ENCODE data around the gene TNIK.

Gene TNIK

GRCh38 chr3:171194965-171195364, 265.2 kb downstream of the TNIK start:
- no peak for DNase-seq (ENCODE audit: low read depth, low spot score)

GRCh38 chr3:171193693-171194092, 266.5 kb downstream of the TNIK start:
- DNase-seq (ENCODE audit: low read depth, low spot score): no peak

DNA sequence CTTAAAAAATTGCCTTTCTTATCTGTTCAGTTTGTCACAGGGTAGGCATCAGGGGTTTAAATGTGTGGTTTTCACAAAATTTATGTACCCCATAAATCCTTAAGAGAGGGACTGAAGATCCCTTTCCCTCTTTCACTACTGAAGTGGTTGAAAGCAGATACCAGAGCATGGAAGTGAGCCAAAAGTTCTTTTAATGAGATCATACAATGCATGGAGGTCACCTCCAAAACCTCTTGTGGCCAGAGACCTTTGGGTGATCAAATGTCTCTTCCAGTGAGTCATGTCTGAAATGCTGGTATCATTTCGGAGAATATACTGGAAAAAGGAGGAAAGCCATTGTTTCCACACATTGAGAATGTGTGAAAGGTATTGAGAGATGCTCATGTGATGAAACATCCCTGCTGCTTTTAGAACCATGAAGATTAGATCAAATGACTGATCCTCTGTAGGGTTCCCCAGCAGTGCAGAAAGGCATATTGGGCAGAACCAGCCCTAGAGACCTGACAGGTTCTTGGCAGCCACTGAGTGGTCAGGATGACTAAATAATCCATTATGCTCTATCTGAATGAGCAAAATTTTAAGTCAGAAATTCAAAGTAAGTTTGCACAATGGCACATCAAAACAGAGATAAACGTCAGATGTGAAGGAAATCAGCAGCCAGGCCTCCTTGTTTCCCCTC, 267.9 kb downstream of the TNIK start:
- DNase-seq (ENCODE audit: low read depth, low spot score): no peak

GRCh38 chr3:171190668-171191067, 269.5 kb downstream of the TNIK start:
- no peak for DNase-seq (ENCODE audit: low read depth, low spot score)

GRCh38 chr3:171189394-171190080, 270.7 kb downstream of the TNIK start:
- no peak for DNase-seq (ENCODE audit: low read depth, low spot score)

DNA sequence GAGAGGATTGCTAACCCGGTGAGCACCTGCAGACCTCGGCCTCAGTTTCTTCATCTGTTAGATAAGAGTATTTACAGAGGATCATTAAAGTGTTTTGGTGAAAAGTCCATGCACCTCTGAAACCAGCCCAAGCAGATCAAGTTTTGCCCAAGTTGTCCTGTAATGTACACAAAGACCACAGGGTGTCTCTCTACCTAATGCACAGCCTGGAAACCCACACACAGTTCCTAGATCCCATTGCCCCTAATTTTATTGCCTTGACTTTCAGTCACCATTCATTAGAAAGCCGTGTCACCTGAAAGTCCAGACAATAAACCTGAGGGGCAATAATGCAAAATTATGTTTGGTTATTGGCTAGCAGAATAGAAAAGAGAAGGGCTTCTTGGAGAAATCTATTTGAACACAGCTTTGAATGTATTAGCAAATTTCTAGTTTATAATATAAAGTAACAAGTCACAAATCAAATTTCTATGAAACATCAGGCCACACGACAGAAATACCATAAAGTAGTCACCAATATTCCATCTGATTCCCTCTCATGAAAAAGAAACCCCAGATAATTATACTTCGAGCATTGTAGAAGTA, 272.4 kb downstream of the TNIK start:
- no peak for DNase-seq (ENCODE audit: low read depth, low spot score)

DNA sequence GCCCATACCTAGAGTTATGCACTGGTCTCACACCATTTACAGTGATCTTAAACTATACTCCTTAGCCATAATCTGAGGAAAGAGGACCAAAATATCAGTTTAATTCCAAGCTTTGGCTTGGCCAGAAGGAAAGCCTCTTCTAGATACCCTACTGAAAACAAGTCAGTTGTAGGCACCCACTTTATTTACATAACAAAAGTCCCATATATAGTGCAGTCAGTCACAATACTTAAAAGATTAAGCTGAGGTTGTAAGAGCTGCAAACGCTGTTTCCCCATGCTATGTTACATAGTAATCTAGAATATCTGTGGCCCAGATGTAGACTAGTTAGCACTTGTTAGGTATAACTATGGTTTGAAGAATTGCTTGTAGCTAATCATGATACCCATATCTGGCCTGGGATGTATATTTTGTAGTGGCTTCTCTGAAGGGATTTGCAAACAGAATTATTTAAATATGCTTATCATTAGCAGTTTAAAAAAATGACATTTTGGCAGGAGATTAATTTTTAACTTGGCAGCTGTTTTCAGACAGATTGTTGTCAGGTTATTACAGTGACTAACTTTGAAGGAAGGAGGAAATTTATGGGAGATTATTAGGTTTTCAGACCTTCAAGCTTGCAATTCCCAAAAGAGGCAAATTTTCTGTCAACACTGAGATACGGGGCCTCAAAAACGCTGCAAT, 273.2 kb downstream of the TNIK start:
- DNase-seq (ENCODE audit: low read depth, low spot score): no peak

GRCh38 chr3:171186383-171186782, 273.8 kb downstream of the TNIK start:
- no peak for DNase-seq (ENCODE audit: low read depth, low spot score)

GRCh38 chr3:171185959-171186358, 274.2 kb downstream of the TNIK start:
- DNase-seq (ENCODE audit: low read depth, low spot score): no peak

- DNase-seq (ENCODE audit: low read depth, low spot score): no peak
These were observed 275.8 kb downstream of the TNIK start for GRCh38 chr3:171184372-171184771.

GRCh38 chr3:171183042-171183441, 277.2 kb downstream of the TNIK start:
- DNase-seq (ENCODE audit: low read depth, low spot score): no peak

DNA sequence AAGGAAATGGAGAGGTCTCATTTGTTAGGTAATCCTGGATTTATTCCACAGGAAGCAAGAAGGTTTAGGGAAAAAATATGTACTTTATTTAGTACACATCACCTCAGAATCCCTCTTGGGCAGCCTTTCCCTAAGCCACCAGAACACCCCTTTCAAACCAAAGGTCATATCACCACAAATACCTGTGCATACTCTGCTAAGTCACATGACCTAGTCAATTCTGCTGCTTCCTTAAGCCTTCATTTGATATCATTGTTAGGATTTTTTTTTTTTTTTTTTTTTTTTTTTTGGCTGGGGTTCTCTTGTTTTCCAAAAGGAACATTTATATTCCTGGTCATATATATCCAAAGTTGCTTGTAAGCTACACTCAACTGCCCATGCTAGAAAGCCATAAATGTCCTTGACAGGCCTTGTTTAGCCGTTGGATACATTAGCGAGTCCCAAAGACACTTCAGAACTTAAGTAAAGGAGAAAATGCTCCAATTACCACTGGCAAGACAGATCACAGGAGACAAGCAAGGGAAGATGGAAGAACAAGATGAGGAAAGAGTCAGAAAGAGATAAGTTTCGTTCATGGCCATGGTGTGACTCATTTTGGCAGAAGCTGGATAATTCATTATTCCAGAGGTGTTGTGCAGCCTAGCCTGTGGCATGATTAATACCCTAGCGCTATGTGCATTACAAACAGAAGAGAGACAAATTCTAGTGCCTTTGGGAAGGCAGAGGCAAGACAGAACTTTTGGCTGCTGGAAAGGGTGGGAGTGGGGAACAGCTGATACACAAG, 278.1 kb downstream of the TNIK start:
- DNase-seq (ENCODE audit: low read depth, low spot score): no peak

DNA sequence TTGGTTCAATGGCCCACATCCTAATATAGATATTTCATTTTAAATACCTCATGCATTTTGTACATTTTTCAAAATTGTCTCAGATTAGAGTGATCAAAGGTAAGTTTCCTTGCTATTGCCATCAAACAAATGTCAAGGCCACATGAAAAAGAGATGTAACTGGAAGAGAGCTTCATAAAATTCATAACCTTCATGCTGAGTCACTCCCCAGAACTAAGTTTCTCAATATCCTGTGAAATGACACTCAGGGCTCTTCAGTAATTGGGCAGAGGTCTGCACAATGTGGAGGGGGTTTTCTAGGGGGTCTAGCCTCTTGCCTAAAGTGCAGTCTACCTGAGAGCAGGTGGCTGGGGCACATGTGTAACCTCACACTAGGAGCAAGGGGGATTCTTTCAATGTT, 281.5 kb downstream of the TNIK start:
- DNase-seq (ENCODE audit: low read depth, low spot score): no peak

- DNase-seq (ENCODE audit: low read depth, low spot score): no peak
These were observed 282.7 kb downstream of the TNIK start for GRCh38 chr3:171177553-171177952.

GRCh38 chr3:171177056-171177455, 283.1 kb downstream of the TNIK start:
- DNase-seq (ENCODE audit: low read depth, low spot score): no peak

DNA sequence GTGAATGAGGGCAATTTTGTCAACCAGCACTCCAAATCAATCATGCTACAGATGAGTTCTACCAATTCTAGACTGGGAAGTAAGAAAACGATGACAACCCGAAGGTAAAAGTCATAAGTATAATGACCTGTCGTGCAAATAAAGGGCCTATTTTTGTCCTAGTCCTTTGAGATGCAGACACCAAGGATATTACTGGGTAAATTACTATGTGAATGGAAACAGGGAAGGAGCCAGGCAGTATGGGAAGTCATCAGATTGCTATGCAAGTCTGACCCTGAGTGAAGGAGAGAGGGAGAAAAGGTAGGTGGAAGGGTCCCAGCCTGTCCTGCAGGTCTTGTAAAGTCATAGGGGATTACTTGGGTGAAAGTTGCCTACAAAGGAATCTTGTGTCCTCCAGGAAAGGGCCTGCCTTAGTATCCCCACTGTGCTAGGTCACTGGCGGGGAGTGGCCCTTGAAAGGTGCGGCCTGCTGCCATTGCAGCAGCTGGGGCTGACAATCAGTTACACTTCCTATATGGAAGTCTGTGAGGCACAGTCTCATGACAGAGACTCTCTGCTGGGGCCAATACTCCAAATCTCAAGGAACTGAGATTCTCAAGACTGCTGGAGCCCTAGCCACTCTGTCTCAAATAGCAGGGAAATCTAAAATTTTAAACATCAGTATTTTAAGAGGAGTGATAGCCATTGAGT, 283.8 kb downstream of the TNIK start:
- DNase-seq (ENCODE audit: low read depth, low spot score): no peak

- DNase-seq (ENCODE audit: low read depth, low spot score): no peak
These were observed 284.4 kb downstream of the TNIK start for GRCh38 chr3:171175741-171176234.

DNA sequence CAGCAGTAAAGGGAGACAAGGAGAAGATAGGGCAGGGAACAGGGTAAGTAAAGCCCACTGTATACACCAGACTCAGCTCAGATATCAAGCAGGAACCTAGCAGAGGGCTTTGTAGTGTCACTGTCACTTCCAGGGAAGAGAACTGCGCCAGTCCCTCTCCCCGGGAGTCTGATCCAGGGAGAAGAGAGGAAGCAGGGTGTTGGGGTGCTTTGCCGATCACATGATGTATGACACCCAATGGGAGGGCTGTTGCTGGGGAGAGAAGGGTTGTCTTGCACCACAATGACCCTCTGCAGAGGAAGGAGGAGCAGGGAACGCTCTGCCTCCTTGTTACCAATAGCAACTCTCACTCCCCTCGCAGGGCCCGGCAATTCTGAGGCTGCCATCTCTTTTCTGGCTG, 286.5 kb downstream of the TNIK start:
- DNase-seq (ENCODE audit: low read depth, low spot score): no peak

- no peak for DNase-seq (ENCODE audit: low read depth, low spot score)
These were observed 288.1 kb downstream of the TNIK start for GRCh38 chr3:171172070-171172469.

GRCh38 chr3:171169866-171170265, 290.3 kb downstream of the TNIK start:
- DNase-seq (ENCODE audit: low read depth, low spot score): no peak

DNA sequence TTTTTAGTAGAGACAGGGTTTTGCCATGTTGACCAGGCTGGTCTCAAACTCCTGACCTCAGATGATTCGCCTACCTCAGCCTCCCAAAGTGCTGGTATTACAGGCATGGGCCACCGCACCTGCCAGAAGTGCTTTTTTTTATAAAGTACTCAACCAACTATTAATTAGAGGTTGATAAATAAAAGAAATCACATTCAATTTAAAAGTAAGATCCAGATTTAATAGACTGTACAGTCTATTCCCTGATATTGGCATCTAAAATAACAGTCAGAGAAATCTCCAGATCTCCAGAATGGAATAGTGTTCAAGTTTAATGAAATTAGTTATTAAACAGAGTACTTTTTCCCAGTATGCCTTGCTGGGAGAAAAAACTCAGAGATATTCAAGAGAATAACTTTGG, 290.8 kb downstream of the TNIK start:
- no peak for DNase-seq (ENCODE audit: low read depth, low spot score)

Data from activated CD4-positive, CD25-positive, alpha-beta regulatory T cell treated with anti-CD3 and anti-CD28 coated beads, Interleukin-2, amount 50 U/mL, for 16 hours (primary cell).